Stimulated activated CD4-positive, alpha-beta T cell treated with anti-CD3 and anti-CD28 coated beads, Interleukin-4, amount 100 ng/mL, for 4 hours (primary cell): ENCODE results near the gene SLC6A16.
"Not testable (repeated sequence)": the region's sequence is repeated elsewhere in the genome, so short reads cannot be mapped to it uniquely, and the experiment has no call there.

Source experiments
- DNase-seq, 2 experiments: peaks; one replicate each; pipeline ENCODE4 v3.0.0-alpha.2; 2020

Gene SLC6A16

GRCh38 chr19:49328741-49329140, 3.8 kb upstream of the SLC6A16 start:
- no peak for DNase-seq

- DNase-seq: peak in 1 of 2 experiments; percentile 42
Measured at GRCh38 chr19:49327878-49328544, 3.0 kb upstream of the SLC6A16 start.

GRCh38 chr19:49326165-49326704, 1.2 kb upstream of the SLC6A16 start:
- DNase-seq: no peak

- DNase-seq: not testable (repeated sequence)
Measured at GRCh38 chr19:49325756-49326155, 765 bp upstream of the SLC6A16 start.

- DNase-seq: no peak
Measured at GRCh38 chr19:49318296-49318695, 6.7 kb downstream of the SLC6A16 start.

- no peak for DNase-seq
Measured at GRCh38 chr19:49316284-49316683, 8.7 kb downstream of the SLC6A16 start.

GRCh38 chr19:49315111-49315510, 9.9 kb downstream of the SLC6A16 start:
- DNase-seq: no peak

GRCh38 chr19:49309087-49309486, 15.9 kb downstream of the SLC6A16 start:
- DNase-seq: no peak

- DNase-seq: not testable (repeated sequence)
Measured at GRCh38 chr19:49306734-49307133, 18.3 kb downstream of the SLC6A16 start.

- no peak for DNase-seq
Measured at GRCh38 chr19:49301866-49302252, 23.1 kb downstream of the SLC6A16 start.

GRCh38 chr19:49301165-49301865, 23.7 kb downstream of the SLC6A16 start:
- DNase-seq: peak; percentile 71 to 83

- not testable (repeated sequence) for DNase-seq
Measured at GRCh38 chr19:49298653-49299052, 26.3 kb downstream of the SLC6A16 start.

- DNase-seq: no peak
Measured at GRCh38 chr19:49297403-49297802, 27.6 kb downstream of the SLC6A16 start.

GRCh38 chr19:49295208-49295880, 29.6 kb downstream of the SLC6A16 start:
- no peak for DNase-seq

- DNase-seq: no peak
Measured at GRCh38 chr19:49294401-49294800, 30.6 kb downstream of the SLC6A16 start.

- DNase-seq: no peak
Measured at GRCh38 chr19:49290517-49290916, 34.5 kb downstream of the SLC6A16 start.

GRCh38 chr19:49289286-49289685, 35.7 kb downstream of the SLC6A16 start:
- DNase-seq: not testable (repeated sequence)

- not testable (repeated sequence) for DNase-seq
Measured at GRCh38 chr19:49288205-49288604, 36.8 kb downstream of the SLC6A16 start.

GRCh38 chr19:49287141-49287770, 37.7 kb downstream of the SLC6A16 start:
- DNase-seq: no peak

- no peak for DNase-seq
Measured at GRCh38 chr19:49282184-49282583, 42.8 kb downstream of the SLC6A16 start.

GRCh38 chr19:49272204-49272603, 52.8 kb downstream of the SLC6A16 start:
- no peak for DNase-seq

GRCh38 chr19:49271080-49271753, 53.8 kb downstream of the SLC6A16 start:
- DNase-seq: no peak

- DNase-seq: peak; percentile 27 to 29
Measured at GRCh38 chr19:49266409-49266808, 58.6 kb downstream of the SLC6A16 start.
